Measurements from ENCODE around the gene SH3BGRL. TPM values are rescaled to one million over a fixed set of nuclear protein-coding genes. Genes with fewer than 3 reads are reported as not detected.
"Not testable (repeated sequence)": the region's sequence is repeated elsewhere in the genome, so short reads cannot be mapped to it uniquely, and the experiment has no call there.

Gene SH3BGRL
- total RNA-seq, 1 experiment from 2014 or later = 117 TPM

- DNase-seq (ENCODE audit: low read depth) = peak; percentile 28
Observed at GRCh38 chrX:81259714-81260395, 58.0 kb downstream of the SH3BGRL start.

GRCh38 chrX:81261576-81261975 is 59.7 kb downstream of the SH3BGRL start:
- peak; percentile 52 for DNase-seq (ENCODE audit: low read depth)

- DNase-seq (ENCODE audit: low read depth) = no peak
Observed at GRCh38 chrX:81263059-81263458, 61.2 kb downstream of the SH3BGRL start.

GRCh38 chrX:81278616-81279015 is 76.7 kb downstream of the SH3BGRL start:
- DNase-seq (ENCODE audit: low read depth) = no peak

DNA sequence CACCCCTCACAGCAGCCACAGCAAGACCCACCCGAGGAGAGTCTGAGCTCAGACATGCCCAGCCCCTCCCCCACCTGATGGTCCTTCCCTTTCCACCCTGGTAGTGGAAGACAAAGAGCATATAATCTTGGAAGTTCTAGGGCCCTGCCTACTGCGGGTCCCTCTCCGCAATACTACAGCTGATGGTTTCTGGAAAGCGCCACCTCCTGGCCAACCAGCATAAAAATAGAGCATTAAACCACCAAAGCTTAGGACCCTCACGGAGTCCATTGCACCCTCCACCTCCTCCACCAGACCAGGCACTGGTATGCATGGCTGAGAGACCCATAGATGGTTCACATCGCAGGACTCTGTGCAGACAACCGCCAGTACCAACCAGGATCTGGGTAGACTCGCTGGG is 78.2 kb downstream of the SH3BGRL start:
- no peak for DNase-seq (ENCODE audit: low read depth)

DNA sequence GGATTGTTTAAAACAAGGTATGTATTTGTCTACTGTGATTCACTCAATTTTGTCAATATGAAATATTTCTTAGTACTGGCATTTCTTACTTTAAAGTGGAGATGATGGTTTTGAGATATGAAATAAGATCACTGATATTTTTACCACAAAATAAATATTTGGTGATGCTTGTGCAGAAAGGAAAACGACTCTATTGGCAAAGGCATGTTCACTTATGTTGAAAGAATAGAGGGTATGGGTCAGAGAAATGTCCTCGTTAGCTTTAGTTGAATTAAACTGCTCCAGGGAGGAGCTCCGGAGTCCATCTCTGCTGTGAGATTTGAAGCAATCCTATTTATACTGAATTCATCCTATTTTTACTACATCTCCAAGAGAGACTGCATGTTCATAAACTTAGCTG is 84.2 kb downstream of the SH3BGRL start:
- no peak for DNase-seq (ENCODE audit: low read depth)

- DNase-seq (ENCODE audit: low read depth) = no peak
Observed at GRCh38 chrX:81286608-81287007, 84.7 kb downstream of the SH3BGRL start.

DNA sequence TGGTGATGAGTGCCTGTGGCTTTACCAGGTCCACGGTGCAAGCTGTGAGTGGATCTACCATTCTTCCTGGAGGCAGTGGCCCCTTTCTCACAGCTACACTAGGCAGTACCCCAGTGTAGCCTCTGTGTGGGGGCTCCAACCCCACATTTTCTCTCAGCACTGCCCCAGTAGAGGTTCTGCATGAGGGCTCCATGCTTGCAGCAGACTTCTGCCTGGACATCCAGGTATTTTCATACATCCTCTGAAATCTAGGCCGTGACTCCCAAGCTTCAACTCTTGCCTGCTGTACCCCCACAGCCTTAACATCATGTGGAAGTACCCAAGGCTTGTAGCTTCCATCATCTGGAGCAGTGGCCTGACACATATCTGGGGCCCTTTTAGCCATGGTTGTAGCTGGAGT is 90.1 kb downstream of the SH3BGRL start:
- DNase-seq (ENCODE audit: low read depth) = no peak

DNA sequence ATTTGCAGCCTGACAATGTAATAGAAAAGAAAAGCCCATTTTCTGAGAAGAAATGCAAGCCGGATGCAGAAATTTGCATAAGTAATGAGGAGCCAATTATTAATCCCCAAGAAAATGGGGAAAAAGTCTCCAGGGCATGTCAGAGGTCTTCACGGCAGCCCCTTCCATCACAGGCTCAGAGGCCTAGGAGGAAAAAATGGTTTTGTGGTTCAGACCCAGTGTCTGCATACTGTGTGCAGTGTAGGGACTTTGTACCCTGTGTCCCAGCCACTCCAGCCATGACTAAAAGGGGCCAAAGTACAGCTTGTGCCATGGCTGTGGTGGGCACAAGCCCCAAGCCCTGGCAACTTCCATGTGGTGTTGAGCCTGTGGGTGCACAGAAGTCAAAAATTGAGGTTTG is 92.2 kb downstream of the SH3BGRL start:
- no peak for DNase-seq (ENCODE audit: low read depth)

DNA sequence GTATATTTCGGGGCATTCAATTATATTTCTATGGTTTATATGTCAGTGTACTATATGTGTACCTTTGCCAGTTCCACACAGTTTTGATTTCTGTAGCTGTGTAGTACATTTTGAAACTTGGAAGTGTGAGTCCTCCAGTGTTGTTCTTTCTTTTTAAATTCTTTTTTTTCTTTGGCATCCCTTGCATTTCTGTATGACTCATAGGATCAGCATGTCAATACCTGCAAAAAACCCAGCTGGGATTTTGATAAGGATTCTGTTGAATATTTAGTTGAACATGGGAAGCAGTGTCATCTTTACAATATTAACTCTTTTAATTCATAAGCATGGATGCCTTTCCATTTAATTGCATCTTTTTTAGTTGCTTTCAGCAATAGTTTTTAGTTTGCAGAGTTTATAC is 100.0 kb downstream of the SH3BGRL start:
- no peak for DNase-seq (ENCODE audit: low read depth)

GRCh38 chrX:81304563-81304962 is 102.7 kb downstream of the SH3BGRL start:
- DNase-seq (ENCODE audit: low read depth) = no peak

DNA sequence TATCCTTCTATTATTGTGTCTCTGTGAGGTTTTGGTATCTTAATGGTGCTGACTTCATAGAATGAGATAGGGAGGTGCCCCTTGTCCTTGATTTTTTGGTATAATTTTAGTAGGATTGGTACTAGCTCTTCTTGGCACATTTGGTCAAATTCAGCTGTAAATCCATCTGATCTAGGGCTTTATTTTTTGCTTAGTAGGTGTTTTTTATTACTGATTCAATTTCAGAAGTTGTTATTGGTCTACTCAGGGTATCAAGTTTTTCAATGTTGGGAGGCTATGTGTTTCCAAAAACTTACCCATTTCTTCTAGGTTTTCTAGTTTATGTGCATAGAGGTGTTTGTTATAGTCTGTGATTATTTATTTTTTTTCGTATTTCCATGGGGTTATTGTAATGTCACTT is 103.3 kb downstream of the SH3BGRL start:
- no peak for DNase-seq (ENCODE audit: low read depth)

GRCh38 chrX:81308086-81308829 is 106.4 kb downstream of the SH3BGRL start:
- no peak for DNase-seq (ENCODE audit: low read depth)

DNA sequence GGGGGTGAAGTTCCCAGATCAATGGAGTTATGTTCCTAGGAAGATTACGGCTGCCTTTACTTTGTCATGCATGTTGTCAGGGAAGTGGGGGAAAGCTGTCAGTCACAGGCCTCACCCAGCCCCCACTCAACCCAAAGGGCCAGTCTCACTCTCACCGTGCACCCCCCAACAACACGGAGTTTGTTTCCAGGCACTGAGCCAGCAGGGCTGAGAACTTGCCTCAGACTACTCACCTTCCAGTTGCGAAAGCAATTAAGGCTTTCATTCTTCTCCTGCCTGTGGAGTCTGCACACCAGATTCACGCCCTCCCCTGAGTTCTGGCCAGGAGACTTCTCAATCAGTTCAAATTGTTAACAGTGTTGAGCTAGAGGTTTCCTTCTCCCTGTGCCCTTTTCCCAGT is 114.3 kb downstream of the SH3BGRL start:
- no peak for DNase-seq (ENCODE audit: low read depth)

- not testable (repeated sequence) for DNase-seq (ENCODE audit: low read depth)
Observed at GRCh38 chrX:81331653-81332052, 129.8 kb downstream of the SH3BGRL start.

- no peak for DNase-seq (ENCODE audit: low read depth)
Observed at GRCh38 chrX:81336455-81337152, 134.7 kb downstream of the SH3BGRL start.

GRCh38 chrX:81337805-81338204 is 135.9 kb downstream of the SH3BGRL start:
- no peak for DNase-seq (ENCODE audit: low read depth)

DNA sequence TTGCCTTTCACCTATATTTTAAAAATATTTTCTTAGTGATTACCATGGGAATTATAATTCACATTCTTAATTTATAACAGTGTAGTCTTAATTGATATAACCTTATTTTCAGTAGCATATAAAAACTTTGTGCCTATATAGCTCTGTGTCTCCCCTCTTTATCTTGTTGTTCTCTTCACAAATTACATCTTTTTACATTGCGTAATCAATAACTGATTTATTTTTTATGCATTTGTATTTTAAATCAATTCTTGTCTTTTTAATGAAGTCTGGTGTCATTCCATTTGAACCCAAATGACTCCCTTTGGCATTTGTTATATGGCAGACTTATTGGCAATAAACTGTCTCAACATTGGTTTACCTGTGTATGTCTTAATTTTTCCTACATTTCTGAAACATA is 137.0 kb downstream of the SH3BGRL start:
- DNase-seq (ENCODE audit: low read depth) = no peak

GRCh38 chrX:81345296-81345695 is 143.4 kb downstream of the SH3BGRL start:
- DNase-seq (ENCODE audit: low read depth) = not testable (repeated sequence)
